Hematopoietic multipotent progenitor cell (in vitro differentiated cells): ENCODE measurements around the gene SHISA9. TPM values are rescaled to one million over a fixed set of nuclear protein-coding genes. Genes with fewer than 3 reads are reported as not detected.

Source experiments
- DNase-seq, 3 donors: peaks; one replicate each; pipeline ENCODE4 v3.0.0-alpha.2; 2011 to 2015; ENCODE audit warnings: low read depth in 2 of 3, low spot score in 2 of 3
- total RNA-seq: library from RNA; depleted of rRNA; stranded (reverse); fragments of >200 nt; gene quantifications from one replicate; pipeline ENCODE4 v1.2.3, GENCODE V29; 2012

SHISA9 gene
- total RNA-seq, 1 donor = under 0.01 TPM

- DNase-seq = no peak
Measured at GRCh38 chr16:13244770-13245169, 343.4 kb downstream of the SHISA9 start.

GRCh38 chr16:13245713-13246377 is 344.4 kb downstream of the SHISA9 start:
- DNase-seq = no peak

GRCh38 chr16:13254998-13255614 is 353.7 kb downstream of the SHISA9 start:
- DNase-seq = no peak

DNA sequence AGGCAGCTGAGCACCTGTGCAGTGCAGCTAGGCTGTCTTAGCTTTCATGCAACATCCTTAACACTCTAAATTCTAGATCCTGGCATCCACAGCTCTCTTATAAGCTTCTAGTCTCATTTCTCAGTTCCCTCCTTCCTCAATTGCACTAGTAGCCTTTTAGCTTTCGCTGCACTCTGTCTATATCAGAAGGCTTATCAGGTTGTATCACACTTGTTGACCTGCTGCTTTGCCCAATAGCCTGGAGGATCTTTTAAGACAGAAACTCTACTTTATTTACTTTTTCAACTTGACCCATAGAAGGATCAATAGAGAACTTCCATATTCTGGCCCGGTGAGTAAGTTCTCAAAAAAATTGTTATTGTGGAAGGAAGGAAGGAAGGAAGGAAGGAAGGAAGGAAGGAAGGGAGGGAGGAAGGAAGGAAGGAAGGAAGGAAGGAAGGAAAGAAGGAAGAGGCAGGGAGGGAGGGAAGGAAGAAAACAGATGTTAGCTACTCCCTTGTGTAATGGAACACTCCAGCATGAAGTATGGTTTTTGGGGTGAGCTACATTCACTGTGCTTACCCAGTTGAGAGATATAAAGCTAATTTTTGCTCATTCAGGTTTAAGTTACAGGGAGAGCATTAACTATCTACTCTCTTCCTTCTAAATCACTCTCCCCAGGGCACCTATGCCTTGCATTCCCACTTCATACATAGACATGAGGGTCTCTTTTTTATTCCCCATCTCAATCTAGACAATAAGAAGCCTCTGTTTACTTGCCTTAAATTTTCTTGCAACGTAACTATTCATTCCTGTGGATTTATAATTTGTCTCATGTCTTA is 361.1 kb downstream of the SHISA9 start:
- no peak for DNase-seq

- DNase-seq = no peak
Measured at GRCh38 chr16:13264749-13265552, 363.6 kb downstream of the SHISA9 start.

DNA sequence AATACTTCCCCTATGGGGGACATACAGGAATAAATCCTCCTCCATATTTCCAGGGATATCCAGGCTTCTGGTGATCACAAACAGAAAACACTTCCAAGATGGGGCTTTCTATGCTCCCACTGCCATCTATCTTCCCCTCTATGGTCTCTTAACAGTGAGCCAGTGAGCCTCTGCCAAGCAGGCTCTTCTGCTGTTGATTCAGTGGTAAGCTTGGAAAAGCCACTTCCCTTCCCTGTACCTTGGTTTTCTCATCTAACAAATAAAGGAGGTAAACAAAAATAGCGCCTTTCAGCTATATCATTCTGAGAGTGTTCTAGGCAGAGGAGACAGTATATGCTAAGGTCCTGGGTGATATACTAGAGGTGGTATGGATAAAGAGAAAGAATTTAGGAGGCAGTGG is 368.0 kb downstream of the SHISA9 start:
- DNase-seq = no peak

- DNase-seq = no peak
Measured at GRCh38 chr16:13269905-13270528, 368.6 kb downstream of the SHISA9 start.

GRCh38 chr16:13270602-13271001 is 369.2 kb downstream of the SHISA9 start:
- no peak for DNase-seq

DNA sequence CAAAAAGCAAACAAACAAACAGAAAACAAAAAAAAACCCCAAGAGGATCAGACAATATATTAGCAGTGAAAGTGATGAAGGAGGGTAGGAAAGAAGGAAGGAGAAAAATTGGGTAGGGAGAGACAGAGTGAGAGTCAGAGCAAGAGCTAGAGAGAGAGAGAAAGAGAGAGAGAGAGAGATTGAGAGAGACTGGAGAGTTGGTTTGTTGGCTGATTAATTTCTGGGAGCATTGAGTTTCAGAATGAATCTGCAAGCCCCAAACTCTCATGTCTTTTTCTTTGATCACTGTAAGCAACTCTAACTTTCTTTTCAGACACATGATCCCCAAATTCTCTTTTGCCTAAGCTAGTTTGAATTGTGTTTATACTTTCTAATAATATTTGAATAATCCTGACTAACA is 388.1 kb downstream of the SHISA9 start:
- no peak for DNase-seq

Other genes starting within 250 kb of the SHISA9 start
- 40.9 TPM for gene CPPED1, start 97.7 kb upstream of the SHISA9 start, total RNA-seq